MM.1S (cell line): ENCODE data around the gene MSLN.

Experiments
- DNase-seq: peaks from one replicate; pipeline ENCODE4 v3.0.0-alpha.2; 2015
- H2AFZ ChIP-seq: fragments of 300-600 bp; sonication (generic); 2 replicates; pipeline ENCODE4 v1.6.0; 2016; ENCODE audit warnings: antibody characterized with exemption, low read length
- H3F3A ChIP-seq: fragments of 300-600 bp; sonication (generic); 2 replicates; pipeline ENCODE4 v1.6.1; 2016; ENCODE audit warnings: mild to moderate bottlenecking, antibody characterized with exemption, low read length, moderate library complexity, mixed read lengths; ENCODE audit not compliant: insufficient read depth
- H3K27ac ChIP-seq: fragments of 300-600 bp; sonication (generic); 2 replicates; pipeline ENCODE4 v1.5.1; 2016; ENCODE audit warnings: mild to moderate bottlenecking, low read length
- H3K27me3 ChIP-seq: fragments of 300-600 bp; sonication (generic); replicated peaks from 2 replicates; pipeline ENCODE4 v1.6.0; 2016; ENCODE audit warnings: low read length; ENCODE audit not compliant: insufficient read depth
- H3K36me3 ChIP-seq: fragments of 300-600 bp; sonication (generic); replicated peaks from 2 replicates; pipeline ENCODE4 v1.6.1; 2016; ENCODE audit warnings: mild to moderate bottlenecking, low read length, mixed read lengths; ENCODE audit not compliant: insufficient read depth
- H3K4me1 ChIP-seq: fragments of 300-600 bp; sonication (generic); 2 replicates; pipeline ENCODE4 v1.6.1; 2016; ENCODE audit warnings: low read length, mixed read lengths
- H3K4me2 ChIP-seq: fragments of 300-600 bp; sonication (generic); 2 replicates; pipeline ENCODE4 v1.6.0; 2016; ENCODE audit warnings: low read depth, low read length
- H3K4me3 ChIP-seq: fragments of 300-600 bp; sonication (generic); 2 replicates; pipeline ENCODE4 v1.5.1; 2016; ENCODE audit warnings: low read length, mixed read lengths
- H3K79me2 ChIP-seq: fragments of 300-600 bp; sonication (generic); 2 replicates; pipeline ENCODE4 v1.6.1; 2016; ENCODE audit warnings: mixed run types, low read length, mixed read lengths
- H3K9ac ChIP-seq: fragments of 300-600 bp; sonication (generic); 2 replicates; pipeline ENCODE4 v1.6.1; 2016; ENCODE audit warnings: low read length, mixed read lengths
- H3K9me2 ChIP-seq: fragments of 300-600 bp; sonication (generic); replicated peaks from 2 replicates; pipeline ENCODE4 v1.6.1; 2016; ENCODE audit warnings: mild to moderate bottlenecking, low read length, mixed read lengths; ENCODE audit not compliant: insufficient read depth
- H3K9me3 ChIP-seq: fragments of 300-600 bp; sonication (generic); replicated peaks from 2 replicates; pipeline ENCODE4 v1.6.1; 2016; ENCODE audit warnings: mild to moderate bottlenecking, low read length, mixed read lengths; ENCODE audit not compliant: insufficient read depth
- H4K20me1 ChIP-seq: fragments of 300-600 bp; sonication (generic); 2 replicates; pipeline ENCODE4 v1.6.1; 2016; ENCODE audit warnings: mild to moderate bottlenecking, low read length, moderate library complexity, mixed read lengths; ENCODE audit not compliant: insufficient read depth
- CTCF ChIP-seq: fragments of 300-600 bp; sonication (generic); IDR thresholded peaks from 2 replicates; pipeline ENCODE4 v1.5.1; 2016; ENCODE audit warnings: antibody characterized with exemption, low read length, mixed read lengths
- EZH2 ChIP-seq: fragments of 300-600 bp; sonication (generic); optimal IDR thresholded peaks from 2 replicates; pipeline ENCODE3; 2017; ENCODE audit warnings: low read depth, mild to moderate bottlenecking, antibody characterized with exemption, low read length, mixed read lengths
- EZH2phosphoT487 ChIP-seq: fragments of 300-600 bp; sonication (generic); IDR thresholded peaks from 2 replicates; pipeline ENCODE4 v1.6.1; 2018; ENCODE audit warnings: antibody characterized with exemption, low read length

The MSLN gene

GRCh38 chr16:721765-722540 lies 38.6 kb upstream of the MSLN start:
- Histone ChIP-seq H3K36me3 (no peaks in the 10 kb centered on the region), H3K4me3 (peak overlapping the region; percentile 42), H3K27me3 (peaks cover 17% of the 10 kb centered on the region), H4K20me1 (no peaks in the 10 kb centered on the region), H2AFZ (no peak overlapping the region), H3K4me1 (peaks cover 9% of the 10 kb centered on the region), H3K79me2 (peaks cover 9% of the 10 kb centered on the region; the same call in 1 of the 2 replicates), H3F3A (peaks cover 17% of the 10 kb centered on the region; the same call in 1 of the 2 replicates), H3K27ac (no peak overlapping the region; the same call in 1 of the 2 replicates), H3K9me2 (no peaks in the 10 kb centered on the region), H3K9me3 (no peaks in the 10 kb centered on the region), H3K9ac (no peak overlapping the region), H3K4me2 (peak overlapping the region; percentile 61)
- no peak for DNase-seq
- TF ChIP-seq EZH2phosphoT487: no peak

- no peak for TF ChIP-seq EZH2
- TF ChIP-seq EZH2phosphoT487: no peak
- TF ChIP-seq CTCF: no peak
- Histone ChIP-seq H3K4me1 (peaks cover 9% of the 10 kb centered on the region), H3K4me2 (no peak overlapping the region), H3K36me3 (no peaks in the 10 kb centered on the region), H3K27me3 (peaks cover 6% of the 10 kb centered on the region; the same call in 1 of the 2 replicates), H3K27ac (no peak overlapping the region), H3K4me3 (no peak overlapping the region), H4K20me1 (no peaks in the 10 kb centered on the region), H3K79me2 (peaks cover 9% of the 10 kb centered on the region; the same call in 1 of the 2 replicates), H3F3A (peaks cover 23% of the 10 kb centered on the region; the same call in 1 of the 2 replicates), H3K9me3 (no peaks in the 10 kb centered on the region), H3K9me2 (no peaks in the 10 kb centered on the region), H2AFZ (no peak overlapping the region), H3K9ac (no peak overlapping the region)
- DNase-seq: no peak
Observed at GRCh38 chr16:722835-723633, 37.5 kb upstream of the MSLN start.

- Histone ChIP-seq H3K79me2 (peaks cover 9% of the 10 kb centered on the region; the same call in 1 of the 2 replicates), H3K27ac (no peak overlapping the region), H3K9me2 (no peaks in the 10 kb centered on the region), H3K36me3 (no peaks in the 10 kb centered on the region), H3K27me3 (no peaks in the 10 kb centered on the region), H3K9ac (no peak overlapping the region), H2AFZ (no peak overlapping the region), H3F3A (peaks cover 23% of the 10 kb centered on the region; the same call in 1 of the 2 replicates), H4K20me1 (no peaks in the 10 kb centered on the region), H3K4me3 (no peak overlapping the region), H3K4me2 (no peak overlapping the region), H3K9me3 (no peaks in the 10 kb centered on the region), H3K4me1 (peaks cover 9% of the 10 kb centered on the region)
- no peak for TF ChIP-seq EZH2phosphoT487
- no peak for TF ChIP-seq CTCF
- no peak for TF ChIP-seq EZH2
- no peak for DNase-seq
Observed at GRCh38 chr16:723695-724094, 36.8 kb upstream of the MSLN start.
